Stimulated activated CD4-positive, alpha-beta T cell treated with anti-CD3 and anti-CD28 coated beads, Interleukin-4, amount 100 ng/mL, for 48 hours (primary cell): ENCODE data around the gene ZSCAN23.
"Not testable (repeated sequence)": the region's sequence is repeated elsewhere in the genome, so short reads cannot be mapped to it uniquely, and the experiment has no call there.

Experiments
- DNase-seq, 2 donors: peaks; one replicate each; pipeline ENCODE4 v3.0.0-alpha.2; 2020; ENCODE audit warnings: low read depth in 2 of 2

The ZSCAN23 gene

DNA sequence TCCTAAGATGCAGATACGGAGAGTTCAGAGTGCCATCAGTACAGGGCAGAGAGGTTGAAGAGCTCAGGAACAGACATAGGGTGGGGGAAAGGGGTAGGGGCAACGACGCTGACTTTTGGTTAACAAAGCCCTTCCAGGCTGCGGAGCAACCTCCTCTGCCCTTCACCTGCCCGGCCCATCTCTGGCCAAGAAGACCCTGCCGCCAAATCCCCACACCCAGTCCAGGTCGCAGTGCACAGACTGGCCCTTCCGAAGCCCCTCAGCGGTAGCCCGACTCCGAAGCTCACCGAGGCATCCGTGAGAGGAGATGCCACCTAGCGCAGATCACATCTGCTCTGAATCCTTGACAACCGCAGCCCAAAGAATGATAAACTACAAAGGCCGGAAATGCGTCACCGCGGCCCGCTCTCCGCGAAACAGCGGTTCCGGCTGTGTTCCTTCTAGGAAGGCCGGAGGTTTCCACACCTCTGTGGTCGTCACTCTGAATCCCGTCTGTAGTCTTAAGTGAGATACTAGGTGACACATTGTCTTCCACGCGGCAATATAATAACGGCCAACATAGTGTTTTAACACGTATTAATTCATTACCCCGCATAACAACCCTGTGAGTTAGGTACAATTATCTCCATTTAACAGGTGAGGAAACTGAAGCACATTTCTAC is at the start of gene ZSCAN23:
ZSCAN23 (minus strand) TSS at position 380 of the 662 bp plus-strand sequence. CDS start 7,225 bp downstream, outside the sequence.
- DNase-seq = peak; percentile 67 to 79

DNA sequence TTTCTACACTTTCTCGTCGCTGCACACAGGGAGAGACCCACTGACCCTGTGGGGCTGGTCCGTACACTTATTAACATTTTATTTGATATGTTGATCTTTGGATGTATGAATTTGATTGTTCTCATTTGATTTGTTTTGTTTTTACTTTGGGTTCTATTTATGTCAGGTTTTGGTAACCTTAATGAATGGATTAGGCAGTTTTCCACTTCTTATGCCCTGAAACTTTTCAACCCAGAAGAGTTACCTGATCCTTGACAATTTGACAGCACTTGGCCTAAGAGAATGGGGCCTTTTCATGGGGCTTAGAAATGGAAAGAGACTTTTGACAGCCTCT is 48.7 kb upstream of the ZSCAN23 start:
- DNase-seq = no peak

DNA sequence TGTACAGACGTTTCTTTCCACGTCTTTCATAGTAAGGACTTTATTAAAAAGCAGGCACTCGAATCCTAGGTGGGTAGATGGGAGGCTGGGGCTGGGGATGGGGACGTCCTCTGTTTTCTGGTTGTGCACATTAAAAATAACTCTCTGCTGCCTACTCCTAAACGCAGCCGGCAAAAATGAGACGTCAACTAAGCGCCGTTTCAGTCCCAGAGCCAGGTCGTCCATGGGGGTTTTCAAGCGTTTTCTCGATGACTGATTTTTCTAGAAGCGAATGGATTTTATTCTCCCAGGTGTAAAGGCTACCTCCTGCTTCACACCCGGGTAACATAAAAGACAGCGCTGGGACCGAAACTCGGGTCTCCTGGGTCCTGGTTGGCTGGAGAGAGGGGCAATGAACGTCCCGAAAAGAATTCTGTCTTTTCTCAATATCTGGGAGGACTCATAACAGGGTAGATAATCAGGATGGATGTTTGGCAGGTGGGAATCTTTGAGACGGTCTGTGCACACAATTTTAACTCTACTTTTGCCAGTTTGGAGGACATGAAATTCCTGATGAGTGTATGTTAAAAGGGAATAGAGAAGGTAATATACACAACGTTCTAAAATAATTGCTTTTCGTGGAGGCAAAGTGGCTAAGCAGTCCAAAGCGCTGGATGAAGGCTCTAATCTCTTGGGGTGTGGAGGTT is 47.1 kb upstream of the ZSCAN23 start:
- peak in 1 of 2 donors; percentile 14 for DNase-seq

GRCh38 chr6:28489366-28490204 is 46.3 kb upstream of the ZSCAN23 start:
- peak; percentile 35 to 44 for DNase-seq

- DNase-seq = peak; percentile 24 to 40
Measured at GRCh38 chr6:28488916-28489365, 45.6 kb upstream of the ZSCAN23 start.

GRCh38 chr6:28486988-28487742 is 43.9 kb upstream of the ZSCAN23 start:
- DNase-seq = no peak

GRCh38 chr6:28486533-28486932 is 43.2 kb upstream of the ZSCAN23 start:
- DNase-seq = no peak

DNA sequence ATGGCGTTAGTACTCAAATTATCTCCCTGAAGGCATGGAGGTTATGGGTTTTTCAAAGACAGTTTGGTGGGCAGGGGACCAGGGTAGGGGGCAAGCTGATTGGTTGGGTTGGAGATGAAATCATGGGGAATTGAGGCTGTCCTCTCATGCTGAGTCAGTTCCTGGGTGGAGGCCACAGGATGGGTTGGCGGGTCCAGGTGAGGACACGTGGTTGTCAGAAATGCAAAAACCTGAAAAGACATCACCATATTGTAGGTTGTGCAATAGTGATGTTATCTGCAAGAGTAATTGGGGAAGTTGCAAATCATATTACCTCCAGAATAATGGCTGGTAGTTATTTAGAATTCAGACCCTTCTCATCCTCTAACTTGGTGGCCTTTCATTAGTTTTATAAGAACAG is 42.2 kb upstream of the ZSCAN23 start:
- DNase-seq = no peak

DNA sequence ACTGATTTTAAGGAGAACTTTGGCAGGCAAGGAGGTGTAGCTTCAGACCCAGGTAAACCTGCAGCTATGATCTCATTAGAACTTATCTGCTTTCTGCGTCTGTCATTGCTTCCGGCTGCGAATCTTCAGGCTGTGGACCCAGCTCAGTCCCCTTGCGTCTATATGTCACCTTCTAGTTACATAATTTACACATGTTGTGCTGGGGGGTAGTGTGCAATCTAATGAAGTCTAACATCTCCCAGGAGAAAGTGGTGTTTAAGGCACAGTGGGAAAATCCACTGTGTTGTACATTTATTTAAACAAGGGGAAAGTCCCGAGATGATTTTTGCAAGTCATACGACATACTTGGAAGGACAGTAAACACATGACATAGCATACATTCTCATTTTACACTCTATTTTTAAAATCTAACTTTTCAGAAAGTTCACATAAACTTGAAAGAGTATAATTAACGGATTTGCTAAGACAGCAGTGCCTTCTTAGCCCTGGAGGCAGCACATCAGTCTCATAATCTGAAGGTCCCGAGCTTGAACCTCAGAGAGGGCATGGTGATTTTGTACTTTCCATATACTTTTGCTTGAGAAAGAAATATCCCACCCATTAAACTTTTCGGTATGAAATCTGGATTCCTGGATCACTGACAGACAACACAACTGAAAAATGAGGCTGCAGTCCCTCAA is 37.1 kb upstream of the ZSCAN23 start:
- DNase-seq = no peak

- no peak for DNase-seq
Measured at GRCh38 chr6:28478518-28478917, 35.2 kb upstream of the ZSCAN23 start.

- DNase-seq = no peak
Measured at GRCh38 chr6:28474441-28475219, 31.3 kb upstream of the ZSCAN23 start.

- not testable (repeated sequence) for DNase-seq
Measured at GRCh38 chr6:28469153-28469745, 26.0 kb upstream of the ZSCAN23 start.

DNA sequence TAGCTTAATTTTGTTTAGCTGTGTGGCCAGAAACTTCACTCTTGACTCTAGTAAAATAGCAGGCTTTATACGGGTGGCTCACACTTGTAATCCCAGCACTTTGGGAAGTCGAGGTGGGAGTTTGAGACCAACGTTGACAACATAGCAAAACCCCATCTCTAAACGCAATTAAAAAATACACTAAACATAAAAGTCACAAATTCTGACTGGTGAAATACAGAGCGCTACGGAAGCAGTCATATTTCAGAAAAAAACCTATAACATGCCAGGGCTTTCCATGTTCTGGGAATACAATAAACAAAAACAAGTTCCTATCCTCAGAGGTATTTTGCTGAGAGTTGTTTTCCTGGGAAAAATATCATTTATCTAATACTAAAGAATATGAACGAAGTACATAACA is 24.8 kb upstream of the ZSCAN23 start:
- no peak for DNase-seq

- DNase-seq = no peak
Measured at GRCh38 chr6:28462401-28462800, 19.1 kb upstream of the ZSCAN23 start.

- no peak for DNase-seq
Measured at GRCh38 chr6:28458568-28458967, 15.3 kb upstream of the ZSCAN23 start.

- DNase-seq = no peak
Measured at GRCh38 chr6:28449056-28449455, 5.8 kb upstream of the ZSCAN23 start.

- DNase-seq = not testable (repeated sequence)
Measured at GRCh38 chr6:28447512-28447906, 4.2 kb upstream of the ZSCAN23 start.

GRCh38 chr6:28446818-28447511 is 3.7 kb upstream of the ZSCAN23 start:
- peak in 1 of 2 donors; percentile 3 for DNase-seq

GRCh38 chr6:28444759-28445158 is 1.5 kb upstream of the ZSCAN23 start:
- DNase-seq = peak in 1 of 2 donors; percentile 12
